GM20000 (cell line): Measurements from ENCODE around the gene LRRC74B.

ENCODE experiments used
- DNase-seq: peaks from one replicate; pipeline ENCODE4 v3.0.0; 2012; ENCODE audit warnings: low spot score
- CTCF ChIP-seq: IDR thresholded peaks from 2 replicates; pipeline ENCODE4 v1.5.1; 2012; ENCODE audit warnings: mild to moderate bottlenecking, control low read depth; ENCODE audit errors: extremely low read depth, missing control alignments

LRRC74B gene

GRCh38 chr22:21100149-21101032 is 54.6 kb downstream of the LRRC74B start:
- no peak for DNase-seq
- TF ChIP-seq CTCF: no peak

GRCh38 chr22:21101877-21102638 is 56.3 kb downstream of the LRRC74B start:
- no peak for TF ChIP-seq CTCF
- DNase-seq: no peak

- peak; percentile 83 for DNase-seq
- TF ChIP-seq CTCF: peak; percentile 56
Measured at GRCh38 chr22:21102659-21103267, 57.0 kb downstream of the LRRC74B start.

- no peak for DNase-seq
- TF ChIP-seq CTCF: no peak
Measured at GRCh38 chr22:21103633-21104032, 57.9 kb downstream of the LRRC74B start.

GRCh38 chr22:21104126-21104691 is 58.5 kb downstream of the LRRC74B start:
- DNase-seq: no peak
- TF ChIP-seq CTCF: no peak

GRCh38 chr22:21105294-21105693 is 59.5 kb downstream of the LRRC74B start:
- no peak for DNase-seq
- TF ChIP-seq CTCF: no peak
